Brain pericyte (primary cell): ENCODE measurements around the gene PPM1L.

Source experiments
- DNase-seq: peaks from one replicate; pipeline ENCODE4 v3.0.0-alpha.2; 2012; ENCODE audit warnings: low read depth, low spot score

The PPM1L gene

DNA sequence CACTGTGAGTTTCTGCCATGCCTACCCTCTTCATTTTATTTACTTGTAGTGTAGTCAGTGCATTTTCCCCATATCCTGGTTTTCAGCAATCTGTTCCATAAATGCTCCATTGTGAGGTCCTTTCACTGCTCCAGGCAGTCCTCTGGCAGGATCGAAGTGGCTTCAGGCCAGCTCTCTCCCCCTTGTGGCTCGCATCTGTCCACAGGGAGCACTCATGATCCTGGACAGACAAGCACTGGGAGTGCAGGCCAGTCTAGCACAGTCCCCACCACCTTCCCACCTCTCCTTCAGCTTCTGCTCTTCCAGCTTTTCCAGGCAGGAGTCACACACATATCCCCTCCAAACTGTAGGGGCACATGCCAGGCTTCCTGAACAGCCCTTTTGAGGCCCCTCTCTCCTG is 173.6 kb downstream of the PPM1L start:
- DNase-seq = no peak

GRCh38 chr3:160931474-160931873 is 175.4 kb downstream of the PPM1L start:
- DNase-seq = no peak

- no peak for DNase-seq
Observed at GRCh38 chr3:160935413-160936095, 179.5 kb downstream of the PPM1L start.

DNA sequence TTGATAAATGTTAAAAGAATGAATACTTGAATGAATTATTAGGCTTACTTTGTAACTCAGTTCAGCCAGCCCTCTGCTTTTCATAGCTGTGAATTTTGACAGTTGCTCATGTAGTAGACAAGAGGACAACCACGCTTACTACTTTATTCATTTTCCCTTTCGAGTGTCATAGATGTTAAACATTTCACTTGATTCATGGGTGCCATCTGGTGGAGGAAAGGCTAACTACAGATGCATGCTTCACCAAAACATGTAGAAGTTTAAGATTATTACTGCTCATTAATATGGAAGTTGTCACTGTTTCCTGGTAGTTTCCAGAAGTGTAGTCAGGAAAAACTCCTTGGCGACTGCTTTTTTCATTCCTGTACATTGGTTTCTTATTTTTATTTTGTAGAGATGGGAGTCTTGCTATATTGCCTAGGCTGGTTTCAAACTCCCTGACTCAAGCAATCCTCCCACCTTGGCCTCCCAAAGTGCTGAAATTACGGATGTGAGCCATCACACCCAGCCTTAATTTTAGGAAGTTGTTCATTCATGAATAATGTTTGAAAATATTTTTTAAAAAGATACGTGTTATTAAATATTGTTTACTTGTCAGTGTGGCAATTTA is 186.0 kb downstream of the PPM1L start:
- DNase-seq = peak; percentile 50

DNA sequence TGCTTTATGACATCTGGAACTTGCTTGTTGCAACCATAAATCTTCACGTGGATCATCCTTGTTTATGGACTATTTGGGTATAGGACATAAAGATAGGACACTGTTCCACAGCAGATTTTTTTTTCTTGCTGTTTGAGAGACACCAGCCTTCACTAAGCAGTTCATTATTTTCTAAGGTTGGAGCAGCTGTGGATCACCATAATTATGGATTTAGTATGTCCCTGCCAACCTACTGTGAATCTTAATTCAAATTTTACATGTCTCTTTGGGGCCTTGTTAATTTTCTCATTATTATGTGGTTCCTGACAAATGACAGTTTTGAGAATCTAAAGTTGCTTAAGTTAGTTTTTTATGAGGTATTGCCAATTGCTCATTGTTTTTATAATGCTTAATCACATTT is 188.0 kb downstream of the PPM1L start:
- DNase-seq = no peak

DNA sequence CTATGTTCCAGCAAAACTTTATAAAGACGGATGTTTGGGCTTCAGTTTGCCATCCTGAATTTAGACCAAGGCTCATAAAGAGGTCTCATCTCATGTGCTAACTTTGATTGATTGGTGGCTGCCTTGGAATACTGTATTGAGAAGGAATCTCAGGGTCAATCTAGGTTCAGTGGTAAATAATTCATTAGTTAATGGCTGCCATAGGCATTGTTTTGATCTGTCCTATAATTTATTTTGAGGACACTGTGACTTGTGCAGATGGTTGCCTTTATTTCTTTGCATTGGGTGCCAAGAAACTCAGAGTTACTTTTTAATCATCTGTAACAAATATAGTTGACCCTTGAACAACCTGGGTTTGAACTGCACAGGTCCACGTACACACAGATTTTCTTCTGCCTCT is 189.3 kb downstream of the PPM1L start:
- DNase-seq = no peak

GRCh38 chr3:160948273-160948672 is 192.2 kb downstream of the PPM1L start:
- DNase-seq = no peak

- no peak for DNase-seq
Observed at GRCh38 chr3:160949460-160949859, 193.4 kb downstream of the PPM1L start.

DNA sequence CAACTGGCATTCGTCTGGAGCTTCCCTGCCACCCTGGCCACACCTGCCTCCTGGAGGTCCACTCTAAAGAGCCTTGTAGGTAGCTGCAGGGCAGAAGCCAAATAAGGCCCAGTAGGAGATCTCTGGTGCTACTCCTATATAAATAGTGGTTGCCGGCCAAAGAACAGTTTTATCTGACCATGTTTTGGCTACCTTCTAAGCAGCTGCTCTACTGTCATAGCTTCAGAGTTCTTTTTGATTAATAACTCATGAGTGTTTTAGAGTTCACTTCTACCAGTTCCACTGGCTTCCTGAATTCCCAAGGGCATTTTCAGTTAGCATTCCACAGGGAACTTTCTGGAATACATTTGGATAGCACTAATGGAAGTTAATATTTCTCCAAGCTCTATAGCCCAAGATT is 194.5 kb downstream of the PPM1L start:
- no peak for DNase-seq

DNA sequence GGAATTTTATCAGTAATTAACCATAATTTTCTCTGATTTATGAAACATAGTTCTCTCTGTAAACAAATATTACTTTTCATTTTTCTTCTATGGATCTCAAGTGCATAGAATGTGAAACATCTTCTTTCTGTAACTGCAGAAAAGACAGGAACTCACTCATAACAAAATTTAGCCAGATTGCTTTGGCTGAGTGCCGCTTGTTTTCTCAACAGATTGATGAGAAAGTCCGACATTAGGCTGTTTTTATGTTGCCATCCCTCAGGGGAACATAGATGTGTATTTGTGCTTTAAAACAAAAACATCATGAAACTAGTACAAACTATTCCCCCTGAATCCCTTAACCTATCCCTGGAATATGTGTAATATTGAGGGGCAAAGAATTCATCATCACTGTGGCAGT is 194.9 kb downstream of the PPM1L start:
- no peak for DNase-seq

DNA sequence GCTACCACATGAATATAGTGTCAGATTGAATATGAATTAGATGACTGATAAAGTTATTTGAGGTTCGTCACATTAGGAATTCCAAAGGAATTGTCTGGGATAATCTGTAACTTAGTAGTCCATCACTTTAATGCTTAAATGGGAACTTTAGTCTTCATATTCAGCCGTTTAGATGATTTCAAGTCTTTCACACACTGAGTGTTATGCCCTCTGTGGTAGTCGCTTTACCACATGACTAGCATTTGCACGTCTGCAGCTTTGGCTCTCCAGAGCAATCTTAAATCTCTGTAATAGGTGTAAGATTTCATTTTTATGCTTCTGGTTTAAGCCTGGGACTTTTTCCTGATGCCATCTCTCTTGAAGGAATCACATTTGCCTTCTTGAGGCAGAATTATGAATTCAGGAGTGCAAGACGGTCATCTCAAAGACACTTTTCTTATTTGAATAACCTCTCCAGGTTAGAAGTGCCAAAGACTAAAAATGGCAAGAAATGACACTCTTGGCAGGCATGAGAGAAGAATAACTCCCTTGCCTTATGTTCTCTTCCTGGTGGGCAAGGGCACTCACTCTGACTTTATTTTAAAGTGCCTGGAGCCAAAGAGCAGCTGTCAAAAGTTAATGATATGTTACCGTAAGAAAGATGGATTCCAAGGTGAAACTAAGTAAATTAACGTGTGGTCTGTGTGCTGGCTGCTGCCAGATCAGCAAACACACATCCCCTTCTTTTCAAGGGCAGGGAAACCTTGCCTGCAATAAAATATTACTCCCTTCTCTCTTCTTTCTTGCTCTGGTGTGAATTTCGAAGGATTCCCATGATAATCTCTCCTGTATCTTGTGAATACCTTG is 195.8 kb downstream of the PPM1L start:
- no peak for DNase-seq

GRCh38 chr3:160953686-160954085 is 197.7 kb downstream of the PPM1L start:
- DNase-seq = no peak

GRCh38 chr3:160956785-160957184 is 200.8 kb downstream of the PPM1L start:
- peak; percentile 17 for DNase-seq

GRCh38 chr3:160960568-160960967 is 204.5 kb downstream of the PPM1L start:
- no peak for DNase-seq

DNA sequence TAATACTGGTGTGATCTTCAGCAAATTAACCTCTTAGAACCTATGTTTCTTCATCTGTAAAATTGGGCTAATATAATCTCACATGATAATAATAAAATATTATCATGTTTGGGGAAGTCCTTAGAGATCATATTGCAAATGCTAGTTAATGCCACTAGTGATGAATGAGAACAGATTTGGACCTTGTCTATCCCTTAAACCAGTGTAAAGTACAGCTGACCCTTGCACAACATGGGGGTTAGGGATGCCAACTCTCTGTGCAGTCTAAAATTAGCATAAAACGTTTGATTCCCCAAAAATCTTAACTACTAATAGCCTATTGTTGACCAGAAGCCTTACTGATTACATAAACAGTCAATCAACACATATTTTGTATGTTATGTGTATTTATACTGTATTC is 207.9 kb downstream of the PPM1L start:
- no peak for DNase-seq

DNA sequence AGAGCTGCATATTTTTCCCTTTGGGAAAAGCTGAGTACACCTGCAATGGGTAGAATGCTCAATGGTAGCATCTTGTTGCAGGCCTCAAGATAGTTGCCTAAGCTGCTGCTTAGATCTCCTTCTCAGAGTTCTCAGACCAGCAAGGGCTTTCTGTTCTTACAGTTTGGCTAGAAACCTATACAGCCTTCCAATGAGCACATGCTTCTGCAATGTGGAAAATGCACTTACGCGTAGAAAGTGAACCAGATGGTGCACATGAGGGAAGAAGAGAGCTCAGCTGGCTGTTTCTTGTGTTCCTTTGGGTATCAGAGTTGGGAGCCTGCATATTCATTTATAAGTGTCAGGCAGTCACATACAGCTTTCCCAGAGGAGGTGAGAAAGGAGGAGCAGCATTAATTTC is 212.7 kb downstream of the PPM1L start:
- DNase-seq = no peak

GRCh38 chr3:160973067-160973809 is 217.2 kb downstream of the PPM1L start:
- DNase-seq = no peak

GRCh38 chr3:160977773-160978172 is 221.7 kb downstream of the PPM1L start:
- no peak for DNase-seq

DNA sequence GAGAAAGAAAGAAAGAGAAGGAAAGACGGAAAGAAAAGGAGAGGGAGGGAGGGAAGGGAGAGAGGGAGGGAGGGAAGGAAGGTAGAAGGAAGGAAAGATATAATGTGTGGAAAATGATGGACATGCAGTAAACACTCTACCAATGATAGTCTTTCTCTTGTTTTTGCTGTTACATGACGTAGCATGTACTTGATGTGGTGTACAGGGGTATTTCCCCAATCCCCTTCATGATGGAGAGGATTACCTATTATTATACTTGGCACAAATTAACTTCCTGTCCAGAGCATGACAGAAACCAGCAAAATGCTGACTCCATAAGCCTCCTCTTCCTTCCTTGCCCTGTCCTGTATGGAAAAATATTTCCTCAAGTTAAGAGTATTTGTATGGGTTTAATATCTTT is 224.7 kb downstream of the PPM1L start:
- no peak for DNase-seq

- no peak for DNase-seq
Observed at GRCh38 chr3:160981217-160981938, 225.3 kb downstream of the PPM1L start.

- DNase-seq = no peak
Observed at GRCh38 chr3:160982491-160982890, 226.5 kb downstream of the PPM1L start.
